VCaP (cell line): ENCODE measurements around the gene RPRD1B.

Experiments used
- H3K27ac ChIP-seq: fragments of 450-650 bp; 2 replicates; pipeline ENCODE4 v1.5.1; 2017
- TF ChIP-seq, protein P1 (sequence below): fragments of 450-650 bp; conservative IDR thresholded peaks from 2 replicates; pipeline ENCODE4 v1.5.1; 2017; ENCODE audit warnings: mild to moderate bottlenecking, moderate library complexity

RPRD1B gene

DNA sequence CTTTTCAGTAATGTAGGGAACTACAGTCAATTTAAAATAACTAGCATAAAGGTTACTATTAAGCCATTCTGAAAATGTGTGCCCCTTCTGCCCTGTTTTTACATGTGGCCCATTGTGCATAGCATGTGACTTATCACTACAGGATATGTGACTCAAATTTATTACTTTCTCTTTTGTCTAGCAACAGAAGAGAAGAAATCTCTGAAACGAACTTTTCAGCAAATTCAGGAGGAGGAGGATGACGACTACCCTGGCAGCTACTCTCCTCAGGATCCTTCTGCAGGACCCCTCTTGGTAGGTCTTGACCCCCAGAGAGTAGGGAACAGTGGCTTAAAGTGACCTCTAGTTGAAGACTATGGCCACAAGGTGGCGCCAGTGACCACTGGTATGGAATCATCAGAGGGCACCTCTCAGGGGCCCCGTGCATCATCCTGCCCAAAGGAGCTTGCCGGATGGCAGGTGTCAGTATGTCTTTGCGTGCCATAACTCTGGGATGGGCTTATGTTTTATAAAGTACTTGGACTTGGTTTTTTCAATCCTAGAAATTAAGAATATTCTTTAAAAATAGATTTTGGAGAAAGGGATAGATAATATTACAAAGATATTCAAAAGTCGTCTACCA lies 23.9 kb downstream of the RPRD1B start:
- no peak overlapping the region for H3K27ac ChIP-seq

DNA sequence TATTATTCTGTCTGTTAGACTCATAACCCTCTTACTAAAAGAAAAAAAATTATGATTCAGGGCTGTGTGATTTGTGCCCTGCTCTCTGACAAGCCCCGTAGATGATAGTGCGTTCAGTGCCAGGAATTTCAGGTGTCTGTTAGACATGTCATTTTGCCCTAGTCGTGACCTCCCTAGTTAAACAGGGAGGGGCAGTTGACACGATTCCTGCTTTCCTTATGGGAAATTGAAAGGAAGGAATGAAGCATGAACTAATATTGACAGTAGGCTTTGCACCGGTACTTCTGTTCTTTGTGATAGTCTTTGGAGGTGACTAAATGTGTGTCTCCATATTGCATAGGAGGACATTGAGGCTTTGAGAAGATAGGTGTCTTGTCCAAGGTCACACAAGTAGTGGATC lies 26.3 kb downstream of the RPRD1B start:
- TF ChIP-seq, protein P1, sequence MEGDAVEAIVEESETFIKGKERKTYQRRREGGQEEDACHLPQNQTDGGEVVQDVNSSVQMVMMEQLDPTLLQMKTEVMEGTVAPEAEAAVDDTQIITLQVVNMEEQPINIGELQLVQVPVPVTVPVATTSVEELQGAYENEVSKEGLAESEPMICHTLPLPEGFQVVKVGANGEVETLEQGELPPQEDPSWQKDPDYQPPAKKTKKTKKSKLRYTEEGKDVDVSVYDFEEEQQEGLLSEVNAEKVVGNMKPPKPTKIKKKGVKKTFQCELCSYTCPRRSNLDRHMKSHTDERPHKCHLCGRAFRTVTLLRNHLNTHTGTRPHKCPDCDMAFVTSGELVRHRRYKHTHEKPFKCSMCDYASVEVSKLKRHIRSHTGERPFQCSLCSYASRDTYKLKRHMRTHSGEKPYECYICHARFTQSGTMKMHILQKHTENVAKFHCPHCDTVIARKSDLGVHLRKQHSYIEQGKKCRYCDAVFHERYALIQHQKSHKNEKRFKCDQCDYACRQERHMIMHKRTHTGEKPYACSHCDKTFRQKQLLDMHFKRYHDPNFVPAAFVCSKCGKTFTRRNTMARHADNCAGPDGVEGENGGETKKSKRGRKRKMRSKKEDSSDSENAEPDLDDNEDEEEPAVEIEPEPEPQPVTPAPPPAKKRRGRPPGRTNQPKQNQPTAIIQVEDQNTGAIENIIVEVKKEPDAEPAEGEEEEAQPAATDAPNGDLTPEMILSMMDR, result no peak

More for the DNA sequence above, 23.9 kb downstream of the RPRD1B start:
- TF ChIP-seq, protein P1, result peak; percentile 92

DNA sequence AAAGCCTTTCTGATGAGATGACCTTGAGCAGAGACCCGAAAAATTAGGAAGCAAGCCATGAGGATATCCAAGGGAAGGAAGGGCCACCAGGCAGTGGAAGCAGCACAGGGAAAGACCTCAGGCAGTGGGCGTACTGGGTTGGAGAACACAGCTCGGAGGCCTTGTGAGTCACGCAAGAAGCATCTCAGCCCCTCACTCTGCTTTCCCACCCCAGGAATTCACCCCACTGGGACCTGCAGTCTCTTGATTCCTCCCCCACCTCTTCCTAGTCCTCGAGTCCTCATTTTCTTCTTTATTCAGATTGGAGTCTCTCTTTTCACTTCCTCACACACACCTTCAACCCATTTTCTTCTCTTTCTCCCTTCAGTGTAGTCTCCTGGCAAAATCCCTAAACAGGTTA lies 27.0 kb downstream of the RPRD1B start:
- peak overlapping the region; percentile 15; the same call in 1 of the 2 replicates for H3K27ac ChIP-seq
- TF ChIP-seq, protein P1, result no peak

More for the DNA sequence above, 26.3 kb downstream of the RPRD1B start:
- H3K27ac ChIP-seq, result peak overlapping the region; percentile 15; the same call in 1 of the 2 replicates

DNA sequence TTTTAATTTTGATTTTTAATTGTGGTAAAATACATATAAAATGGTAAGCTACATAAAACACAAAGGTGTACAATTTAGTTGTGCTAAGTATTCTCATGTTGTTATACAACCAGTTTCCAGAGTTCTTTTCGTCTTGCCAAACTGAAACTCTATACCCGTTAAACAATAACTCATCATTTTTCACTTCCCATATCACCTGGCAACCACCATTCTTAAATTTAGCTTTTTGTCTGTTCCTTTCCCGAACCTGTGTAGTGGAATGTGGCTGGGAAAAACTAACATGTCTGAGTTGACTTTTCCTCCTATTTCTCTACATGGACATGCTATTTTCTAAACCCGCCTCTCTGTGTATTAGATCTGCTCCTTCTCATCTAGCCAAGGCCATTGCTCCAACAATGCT lies 27.6 kb downstream of the RPRD1B start:
- H3K27ac ChIP-seq, result no peak overlapping the region
- TF ChIP-seq, protein P1, result no peak

DNA sequence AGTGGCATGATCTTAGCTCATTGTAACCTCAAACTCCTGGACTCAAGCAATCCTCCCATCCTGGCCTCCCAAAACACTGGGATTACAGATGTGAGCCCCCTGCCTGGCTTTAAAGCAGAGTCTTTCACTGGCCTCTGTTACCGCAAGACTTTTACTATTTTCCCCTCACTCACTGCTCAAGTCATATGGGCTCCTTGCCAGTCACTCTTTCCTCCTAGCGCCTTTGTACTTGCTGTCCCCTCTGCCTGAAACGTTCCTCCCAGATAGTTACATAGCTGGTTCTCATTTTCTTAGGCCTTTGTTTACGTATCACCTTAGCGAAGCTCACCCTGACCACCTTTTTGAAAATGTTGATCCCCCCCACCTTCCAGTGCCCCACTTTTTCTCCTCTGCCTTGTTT lies 29.3 kb downstream of the RPRD1B start:
- H3K27ac ChIP-seq, result peak overlapping the region; percentile 41
- TF ChIP-seq, protein P1, result no peak

DNA sequence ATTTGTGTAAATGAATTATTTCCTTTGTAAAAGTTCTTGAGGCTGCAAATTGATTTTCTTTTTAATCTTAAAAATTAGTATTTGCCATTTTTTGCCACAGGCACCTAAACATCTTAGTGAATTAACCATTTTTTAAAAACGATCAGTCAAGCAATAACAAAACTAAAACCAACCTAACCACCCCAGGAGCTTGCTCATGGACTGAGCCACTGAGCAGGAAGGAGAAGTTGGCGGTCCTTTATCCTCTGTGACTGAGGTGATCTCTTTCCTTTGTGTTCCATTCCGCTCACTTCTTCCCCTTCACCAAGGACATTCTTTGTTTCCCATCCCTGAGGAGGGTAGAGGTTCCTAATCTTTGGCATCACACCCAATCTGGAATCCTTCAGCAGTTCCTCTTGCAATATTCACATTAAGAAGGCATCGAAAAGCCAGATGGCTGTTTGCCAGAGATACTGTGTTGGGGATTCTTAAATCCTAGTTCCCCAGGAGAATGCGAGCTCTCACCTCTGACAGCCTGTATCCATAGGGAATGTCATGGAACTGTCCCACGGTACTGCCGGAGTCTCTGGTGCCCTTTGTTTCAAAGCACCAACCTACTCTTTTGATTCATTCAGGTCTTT lies 30.5 kb downstream of the RPRD1B start:
- H3K27ac ChIP-seq, result peak overlapping the region; percentile 41
- TF ChIP-seq, protein P1, result no peak

DNA sequence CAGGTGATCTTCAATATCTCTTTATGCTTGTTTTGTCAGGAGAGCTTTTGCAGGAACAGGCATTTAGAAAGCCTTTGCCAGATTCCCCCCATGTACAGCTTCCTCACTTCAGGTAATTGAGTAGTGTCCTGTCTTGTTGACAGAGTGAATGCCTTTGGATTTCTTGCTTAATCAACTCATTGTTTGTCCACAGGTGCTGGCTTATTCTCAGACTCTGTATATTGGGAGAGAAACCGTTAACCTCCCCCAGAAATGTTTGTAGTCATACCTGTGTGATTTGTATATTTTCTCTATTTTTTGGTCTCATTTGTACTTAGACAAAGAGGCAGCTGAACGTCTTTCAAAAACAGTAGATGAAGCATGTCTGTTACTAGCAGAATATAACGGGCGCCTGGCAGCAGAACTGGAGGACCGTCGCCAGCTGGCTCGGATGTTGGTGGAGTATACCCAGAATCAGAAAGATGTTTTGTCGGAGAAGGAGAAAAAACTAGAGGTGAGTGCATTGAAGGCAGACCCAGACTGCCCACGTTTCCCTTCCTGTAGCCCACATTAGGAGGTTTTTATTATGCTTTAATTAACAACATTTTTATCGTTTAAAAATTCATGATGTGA lies 32.3 kb downstream of the RPRD1B start:
- TF ChIP-seq, protein P1, result no peak
- H3K27ac ChIP-seq, result peak overlapping the region; percentile 41
